ENCODE results near the gene RGPD8. TPM values are rescaled to one million over a fixed set of nuclear protein-coding genes. Genes with fewer than 3 reads are reported as not detected.
A peak's percentile ranks its signal among the peaks of the same experiment; 100 is the strongest.
"Not testable (repeated sequence)": the region's sequence is repeated elsewhere in the genome, so short reads cannot be mapped to it uniquely, and the experiment has no call there.

RGPD8 gene
- total RNA-seq, 6 donors from 2014 or later = 9.2 to 59.7 (median 20.4) TPM

DNA sequence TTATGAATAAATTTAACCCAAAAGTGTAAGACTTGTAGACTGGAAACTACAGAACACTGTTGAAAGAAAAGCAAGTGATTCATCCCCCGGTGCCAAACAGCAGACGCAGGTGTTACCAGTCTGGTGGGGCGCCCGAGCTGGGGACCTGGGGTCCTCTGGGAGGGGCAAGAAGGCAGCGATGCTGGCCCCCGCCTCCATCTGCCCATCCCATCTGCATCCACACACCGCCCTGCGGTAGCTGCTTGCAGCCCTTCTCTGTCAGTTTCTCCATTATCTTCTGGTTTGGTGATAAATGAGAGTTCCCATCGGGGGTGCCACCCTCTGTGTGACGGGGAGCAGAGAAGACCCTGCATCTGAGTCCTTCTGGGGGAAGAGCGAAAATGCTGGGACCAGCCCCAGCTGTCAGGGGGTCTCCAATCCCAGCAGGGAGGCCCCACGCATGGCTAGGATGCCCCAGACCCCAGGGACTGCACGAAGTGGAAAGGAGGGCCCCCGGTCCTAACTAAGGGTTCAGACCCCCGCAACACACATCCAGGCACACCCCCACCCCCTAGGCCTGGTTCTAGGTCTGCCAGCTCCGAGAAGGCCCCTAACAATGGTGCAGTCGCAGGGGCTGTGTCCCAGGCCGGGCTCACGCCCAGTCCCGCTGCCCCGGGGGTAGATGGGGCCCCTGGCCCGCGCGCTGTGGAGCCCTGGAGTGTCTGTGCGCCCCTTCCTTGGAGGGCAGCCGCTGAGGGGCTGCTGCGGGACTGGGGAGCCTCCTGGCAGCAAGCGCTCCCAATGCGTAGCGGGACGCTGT lies 686 bp upstream of the RGPD8 start:
- Histone ChIP-seq H3K27ac (no peak overlapping the region), H3K4me1 (peaks cover 3 to 10% (median 7%) of the 10 kb centered on the region in 4 donors), H3K4me3 (no peak overlapping the region), H3K27me3 (no peaks in the 10 kb centered on the region), H3K9me3 (no peaks in the 10 kb centered on the region), H3K36me3 (no peaks in the 10 kb centered on the region)
- ATAC-seq (ENCODE audit: low FRiP score in 2 of 2) = no peak
- DNase-seq = peak in 1 of 2 donors; percentile 82
- WGBS, 2 donors = 71 to 81% methylated on average over 13 to 24 of the region's 31 CpGs
- no peak for TF ChIP-seq POLR2A (IDR thresholded peaks at IDR 0.05)
- no peak for TF ChIP-seq POLR2AphosphoS5 (IDR thresholded peaks at IDR 0.05)
- TF ChIP-seq, protein P1, sequence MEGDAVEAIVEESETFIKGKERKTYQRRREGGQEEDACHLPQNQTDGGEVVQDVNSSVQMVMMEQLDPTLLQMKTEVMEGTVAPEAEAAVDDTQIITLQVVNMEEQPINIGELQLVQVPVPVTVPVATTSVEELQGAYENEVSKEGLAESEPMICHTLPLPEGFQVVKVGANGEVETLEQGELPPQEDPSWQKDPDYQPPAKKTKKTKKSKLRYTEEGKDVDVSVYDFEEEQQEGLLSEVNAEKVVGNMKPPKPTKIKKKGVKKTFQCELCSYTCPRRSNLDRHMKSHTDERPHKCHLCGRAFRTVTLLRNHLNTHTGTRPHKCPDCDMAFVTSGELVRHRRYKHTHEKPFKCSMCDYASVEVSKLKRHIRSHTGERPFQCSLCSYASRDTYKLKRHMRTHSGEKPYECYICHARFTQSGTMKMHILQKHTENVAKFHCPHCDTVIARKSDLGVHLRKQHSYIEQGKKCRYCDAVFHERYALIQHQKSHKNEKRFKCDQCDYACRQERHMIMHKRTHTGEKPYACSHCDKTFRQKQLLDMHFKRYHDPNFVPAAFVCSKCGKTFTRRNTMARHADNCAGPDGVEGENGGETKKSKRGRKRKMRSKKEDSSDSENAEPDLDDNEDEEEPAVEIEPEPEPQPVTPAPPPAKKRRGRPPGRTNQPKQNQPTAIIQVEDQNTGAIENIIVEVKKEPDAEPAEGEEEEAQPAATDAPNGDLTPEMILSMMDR (IDR thresholded peaks at IDR 0.05) = no peak
- no peak for TF ChIP-seq EP300 (IDR thresholded peaks at IDR 0.05)

DNA sequence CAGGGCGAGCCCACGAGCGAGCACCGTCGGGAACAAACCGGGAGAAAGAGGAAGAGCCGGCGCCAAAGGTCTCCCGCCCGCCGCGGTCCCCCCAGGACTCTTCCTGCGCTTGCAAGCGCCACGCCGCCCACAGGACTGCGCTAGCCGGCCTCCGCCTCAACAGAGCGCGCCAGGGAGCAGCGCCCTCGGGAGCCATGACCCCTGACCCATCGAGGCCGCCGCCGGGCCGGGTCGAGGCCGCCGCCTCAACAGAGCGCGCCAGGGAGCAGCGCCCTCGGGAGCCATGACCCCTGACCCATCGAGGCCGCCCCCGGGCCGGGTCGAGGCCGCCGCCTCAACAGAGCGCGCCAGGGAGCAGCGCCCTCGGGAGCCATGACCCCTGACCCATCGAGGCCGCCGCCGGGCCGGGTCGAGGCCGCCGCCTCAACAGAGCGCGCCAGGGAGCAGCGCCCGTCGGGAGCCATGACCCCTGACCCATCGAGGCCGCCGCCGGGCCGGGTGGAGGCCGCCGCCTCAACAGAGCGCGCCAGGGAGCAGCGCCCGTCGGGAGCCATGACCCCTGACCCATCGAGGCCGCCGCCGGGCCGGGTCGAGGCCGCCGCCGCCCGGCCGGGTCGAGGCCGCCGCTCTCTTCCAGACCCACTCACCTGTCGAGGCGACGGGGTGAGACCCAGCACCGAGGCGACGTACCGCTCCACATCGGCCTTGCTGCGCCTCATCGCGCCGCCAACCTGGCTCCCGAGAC lies 538 bp downstream of the RGPD8 start:
- WGBS, 2 donors = 18 to 24% methylated on average over 6 to 24 of the region's 98 CpGs
- not testable (repeated sequence) for H3K27me3 ChIP-seq, H3K36me3 ChIP-seq, H3K9me3 ChIP-seq, H3K4me1 ChIP-seq
- ATAC-seq (ENCODE audit: low FRiP score in 2 of 2) (peak; percentile 24 to 67), DNase-seq (peak; percentile 31 to 90)
- TF ChIP-seq POLR2A (IDR thresholded peaks at IDR 0.05) = peak in 2 of 4 donors; percentile 49 to 62
- Histone ChIP-seq H3K27ac (peak overlapping the region; percentile 85 to 88 (median 86)), H3K4me3 (peak overlapping the region; percentile 46 to 67 (median 58))

DNA sequence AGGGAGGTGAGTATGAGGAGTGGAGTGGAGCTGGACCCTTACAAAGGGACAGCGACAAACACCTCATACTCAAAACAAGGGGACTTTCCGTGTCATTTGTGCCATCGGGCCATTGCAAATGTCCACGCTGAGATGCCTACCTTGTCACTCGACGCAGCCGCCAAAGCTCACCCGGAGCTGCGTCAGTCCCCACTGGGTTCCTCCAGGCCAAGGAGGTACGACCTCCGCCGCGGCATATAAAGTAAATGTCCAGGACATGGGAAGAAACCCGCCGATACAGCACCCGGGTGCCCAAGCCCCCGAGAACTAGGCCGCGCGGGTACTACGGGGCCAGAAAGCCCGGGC lies 1.1 kb downstream of the RGPD8 start:
- ATAC-seq (ENCODE audit: low FRiP score in 2 of 2); H3K36me3 ChIP-seq; H3K4me1 ChIP-seq; H3K9me3 ChIP-seq; DNase-seq; H3K27me3 ChIP-seq: not testable (repeated sequence)
- H3K27ac ChIP-seq = peak overlapping the region; percentile 85 to 88 (median 86)
- peak overlapping the region; percentile 46 to 67 (median 58) for H3K4me3 ChIP-seq
- peak in 1 of 4 donors; percentile 4 for TF ChIP-seq POLR2A (IDR thresholded peaks at IDR 0.05)
- WGBS, 2 donors = 46 to 63% methylated on average over 16 to 21 of the region's 22 CpGs

DNA sequence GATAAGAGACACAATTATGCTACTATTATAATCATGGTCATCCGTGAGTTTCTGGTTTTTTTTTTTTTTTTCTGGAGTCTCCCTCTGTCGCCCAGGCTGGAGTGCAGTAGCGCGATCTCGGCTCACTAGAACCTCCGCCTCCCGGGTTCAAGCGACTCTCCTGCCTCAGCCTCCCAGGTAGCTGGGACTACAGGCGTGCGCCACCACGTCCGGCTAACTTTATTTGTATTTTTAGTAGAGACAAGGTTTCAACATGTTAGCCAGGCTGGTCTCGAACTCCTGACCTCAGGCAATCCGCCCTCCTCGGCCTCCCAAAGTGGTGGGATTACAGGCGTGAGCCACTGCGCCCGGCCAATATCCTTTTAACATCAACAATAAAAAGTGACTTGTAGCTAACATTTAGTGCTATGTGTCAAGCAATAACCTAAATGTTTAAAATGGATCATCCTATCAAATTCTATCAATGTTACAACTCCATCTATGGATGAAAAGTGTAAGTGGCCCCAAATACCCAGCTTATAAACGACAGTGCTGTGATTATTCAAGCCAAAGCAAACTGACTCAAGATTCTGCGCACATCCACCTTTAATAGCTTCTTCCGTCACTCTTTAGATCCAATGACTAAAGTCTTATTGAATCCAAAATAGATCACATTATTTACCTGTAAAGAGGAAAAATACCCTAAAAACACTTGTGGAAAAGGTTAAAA lies 1.7 kb downstream of the RGPD8 start:
- not testable (repeated sequence) for H3K36me3 ChIP-seq; H3K4me1 ChIP-seq; ATAC-seq (ENCODE audit: low FRiP score in 2 of 2); H3K27me3 ChIP-seq; H3K9me3 ChIP-seq; DNase-seq
- H3K27ac ChIP-seq = peak overlapping the region in 2 of 4 donors; percentile 85 to 88
- H3K4me3 ChIP-seq = peak overlapping the region in 3 of 4 donors; percentile 54 to 67 (median 61)
- 95 to 96% methylated on average over 21 of the region's 21 CpGs for WGBS, 2 donors

DNA sequence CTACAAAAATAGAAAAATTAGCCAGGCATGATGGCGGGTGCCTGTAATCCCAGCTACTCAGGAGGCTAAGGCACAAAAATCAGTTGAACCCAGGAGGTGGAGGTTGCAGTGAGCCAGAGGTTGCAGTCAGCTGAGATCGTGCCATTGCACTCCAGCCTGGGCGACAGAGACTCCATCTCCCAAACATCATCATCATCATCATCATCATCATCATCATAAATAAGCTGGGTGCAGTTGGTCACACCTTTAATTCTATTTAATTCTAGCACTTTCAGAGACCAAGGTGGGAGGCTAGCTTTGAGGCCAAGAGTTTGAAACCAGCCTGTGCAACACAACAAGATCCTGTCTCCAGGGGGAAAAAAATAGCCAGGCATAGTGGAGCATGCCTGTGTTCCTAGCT lies 8.9 kb downstream of the RGPD8 start:
- 100% methylated on average over 1 of the region's 3 CpGs; no CpG with 5 or more reads in 1 of the 2 donors for WGBS, 2 donors
- not testable (repeated sequence) for H3K4me3 ChIP-seq; H3K27me3 ChIP-seq; H3K27ac ChIP-seq; H3K4me1 ChIP-seq; H3K36me3 ChIP-seq; ATAC-seq (ENCODE audit: low FRiP score in 2 of 2); H3K9me3 ChIP-seq; DNase-seq

DNA sequence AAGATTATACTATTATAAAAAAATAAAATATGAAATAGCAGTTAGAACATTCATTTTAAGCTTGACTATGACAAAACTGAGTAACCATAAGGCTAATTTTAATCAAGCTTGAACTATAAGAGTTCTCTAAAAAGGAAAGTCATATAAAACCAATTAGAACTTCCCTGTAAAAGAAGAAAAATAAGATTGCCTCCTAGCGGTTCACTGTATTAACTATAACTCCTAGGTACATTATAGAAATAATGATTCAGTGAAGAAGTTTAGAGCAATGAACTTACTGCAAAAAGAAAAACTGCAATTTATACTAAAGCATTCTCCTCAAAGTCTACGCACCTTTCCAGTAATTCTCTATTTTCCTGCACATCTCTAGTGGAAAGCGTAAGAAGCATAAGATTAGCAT lies 16.6 kb downstream of the RGPD8 start:
- not testable (repeated sequence) for ATAC-seq (ENCODE audit: low FRiP score in 2 of 2); H3K4me1 ChIP-seq; H3K27ac ChIP-seq; H3K4me3 ChIP-seq; H3K9me3 ChIP-seq; H3K27me3 ChIP-seq; H3K36me3 ChIP-seq; DNase-seq
- WGBS, 2 donors = 82 to 88% methylated on average over 2 to 3 of the region's 3 CpGs

DNA sequence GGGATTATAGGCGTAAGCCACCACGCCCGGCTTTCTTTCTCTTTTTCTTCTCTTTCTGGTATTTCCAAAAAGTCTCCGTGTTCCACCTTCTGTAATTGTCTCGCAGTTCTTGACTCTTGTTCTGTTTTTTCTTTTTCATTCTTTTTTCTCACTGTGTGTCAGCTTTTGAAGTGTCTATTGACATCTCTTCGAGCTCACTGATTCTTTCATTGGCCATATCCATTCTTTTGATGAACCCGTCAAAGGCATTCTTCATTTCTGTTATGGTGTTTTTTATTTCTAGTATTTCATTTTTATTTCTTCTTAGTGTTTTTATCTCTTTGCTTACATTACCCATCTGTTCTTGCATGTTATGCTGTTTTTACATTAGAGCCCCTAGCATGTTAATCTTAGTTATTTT lies 73.4 kb downstream of the RGPD8 start:
- not testable (repeated sequence) for H3K27me3 ChIP-seq; DNase-seq; H3K4me3 ChIP-seq; H3K9me3 ChIP-seq; H3K36me3 ChIP-seq; ATAC-seq (ENCODE audit: low FRiP score in 2 of 2); H3K27ac ChIP-seq; H3K4me1 ChIP-seq
- 95 to 96% methylated on average over 7 of the region's 7 CpGs for WGBS, 2 donors

DNA sequence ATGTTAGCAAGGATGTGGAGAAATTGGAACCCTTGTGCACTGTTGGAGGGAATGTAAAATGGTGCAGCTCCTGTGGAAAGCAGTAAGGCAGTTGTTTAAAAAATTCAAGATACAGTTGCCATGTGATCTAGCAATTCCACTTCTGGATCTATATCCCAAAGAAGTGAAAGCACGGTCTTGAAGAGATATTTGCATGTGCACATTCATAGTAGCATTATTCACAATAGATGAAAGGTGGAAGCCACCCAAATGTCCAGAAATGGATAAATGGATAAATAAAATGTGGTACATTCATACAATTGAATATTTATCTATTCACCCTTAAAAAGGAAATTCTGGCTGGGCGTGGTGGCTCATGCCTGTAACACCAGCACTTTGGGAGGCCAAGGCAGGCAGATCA lies 79.1 kb downstream of the RGPD8 start:
- DNase-seq; H3K27me3 ChIP-seq; H3K4me1 ChIP-seq; H3K9me3 ChIP-seq; ATAC-seq (ENCODE audit: low FRiP score in 2 of 2); H3K27ac ChIP-seq; H3K36me3 ChIP-seq; H3K4me3 ChIP-seq: not testable (repeated sequence)
- WGBS, 2 donors = 92% methylated on average over 2 of the region's 2 CpGs

DNA sequence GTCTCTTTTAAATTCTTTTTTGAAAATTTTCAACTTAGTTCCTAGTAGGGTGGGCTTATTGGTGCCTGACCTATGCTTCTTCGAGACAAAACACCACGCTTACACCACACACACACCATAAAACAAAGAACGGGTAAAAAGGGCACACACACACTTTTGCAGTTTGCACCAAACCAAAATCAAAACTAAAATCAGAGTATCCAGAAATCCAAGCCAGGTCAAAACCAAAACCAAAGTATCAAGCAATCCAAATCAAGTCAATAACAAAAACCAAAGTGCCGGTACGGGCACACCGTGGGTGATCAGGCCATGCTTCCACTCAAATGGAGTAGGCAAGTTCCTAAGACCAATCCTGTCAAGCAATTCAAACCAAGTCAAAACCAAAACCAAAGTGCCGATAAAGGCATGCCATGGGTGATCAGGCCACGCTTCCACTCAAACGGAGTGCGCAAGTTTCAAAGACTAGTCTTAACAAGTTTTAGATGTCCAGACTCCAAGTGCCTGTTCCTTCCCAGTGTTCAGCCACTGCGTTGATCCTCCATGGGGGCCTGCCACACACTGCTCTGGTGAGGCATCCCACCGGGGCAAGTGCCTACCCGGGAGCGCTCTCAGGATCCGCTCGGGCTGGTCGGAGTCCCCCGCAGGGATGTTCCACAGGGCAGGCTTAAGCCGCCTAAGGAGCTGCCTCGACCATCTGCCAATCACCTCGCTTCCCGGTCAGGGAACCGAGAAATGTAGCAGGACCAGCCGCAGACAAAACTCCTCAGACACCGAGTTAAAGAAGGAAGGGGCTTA lies 80.4 kb downstream of the RGPD8 start:
- H3K36me3 ChIP-seq; H3K4me1 ChIP-seq; H3K4me3 ChIP-seq; H3K27me3 ChIP-seq; H3K27ac ChIP-seq; H3K9me3 ChIP-seq; ATAC-seq (ENCODE audit: low FRiP score in 2 of 2): not testable (repeated sequence)
- peak in 1 of 2 donors; percentile 45 for DNase-seq
- 96 to 98% methylated on average over 6 to 15 of the region's 25 CpGs for WGBS, 2 donors

DNA sequence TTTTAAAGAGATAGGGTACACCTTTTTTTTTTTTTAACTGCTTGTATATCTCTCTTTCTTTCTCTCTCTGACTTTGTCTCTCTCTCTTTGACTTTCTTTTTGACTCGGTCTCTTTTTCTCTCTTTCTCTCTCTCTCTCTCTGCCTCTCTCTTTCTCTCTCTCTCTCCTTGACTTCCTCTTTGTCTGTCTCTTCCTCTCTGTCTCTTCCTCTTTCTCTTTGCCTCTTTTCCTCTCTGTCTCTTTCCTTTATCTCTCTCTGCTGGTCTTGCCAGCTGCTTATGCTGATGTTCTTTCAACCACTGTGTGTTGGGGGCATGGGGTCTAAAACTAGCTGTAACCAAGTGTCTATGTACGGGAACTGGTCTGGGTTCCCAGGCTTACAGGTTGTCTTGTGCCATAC lies 81.2 kb downstream of the RGPD8 start:
- H3K4me3 ChIP-seq; DNase-seq; H3K27ac ChIP-seq; H3K9me3 ChIP-seq; H3K27me3 ChIP-seq; ATAC-seq (ENCODE audit: low FRiP score in 2 of 2); H3K4me1 ChIP-seq; H3K36me3 ChIP-seq: not testable (repeated sequence)
- WGBS, 2 donors = 80 to 100% methylated on average over 1 to 2 of the region's 2 CpGs

Measured in upper lobe of left lung (tissue), 6 donors.